Tibial nerve (tissue), 4 donors: ENCODE results near the gene NCL. TPM values are rescaled to one million over a fixed set of nuclear protein-coding genes. Genes with fewer than 3 reads are reported as not detected.
A peak's percentile ranks its signal among the peaks of the same experiment; 100 is the strongest.

Experiments
- DNase-seq, 2 donors: peaks; one replicate each; pipeline ENCODE4 v3.0.0-alpha.2; 2019; ENCODE audit warnings: low spot score in 2 of 2
- H3K27ac ChIP-seq, 4 donors: fragments of 200-600 bp; sonication (generic) in 3 of 4; one replicate each; pipeline ENCODE4 v1.5.1; 2017 to 2019; ENCODE audit warnings: mild to moderate bottlenecking in 1 of 4
- H3K27me3 ChIP-seq, 2 donors: fragments of 200-600 bp; sonication (generic) in 1 of 2; one replicate each; pipeline versions ENCODE4 v1.5.1 to v1.6.0; 2017 to 2019
- H3K36me3 ChIP-seq, 3 donors: fragments of 200-600 bp; sonication (generic); one replicate each; pipeline ENCODE4 v1.5.1; 2018 to 2019
- H3K4me1 ChIP-seq, 4 donors: fragments of 200-600 bp; sonication (generic) in 3 of 4; one replicate each; pipeline ENCODE4 v1.5.1; 2017 to 2019
- H3K4me3 ChIP-seq, 4 donors: fragments of 200-600 bp; sonication (generic) in 3 of 4; one replicate each; pipeline ENCODE4 v1.5.1; 2017 to 2019; ENCODE audit warnings: mild to moderate bottlenecking in 1 of 4, moderate library complexity in 1 of 4
- H3K9me3 ChIP-seq, 4 donors: fragments of 200-600 bp; sonication (generic) in 3 of 4; one replicate each; pipeline ENCODE4 v1.5.1; 2017 to 2019
- EP300 ChIP-seq, 2 donors: sonication (generic); formaldehyde crosslinking; IDR thresholded peaks; one replicate each; pipeline ENCODE4 v1.6.1; 2017; ENCODE audit warnings: antibody characterized with exemption in 2 of 2, mild to moderate bottlenecking in 1 of 2
- POLR2A ChIP-seq, 2 donors: fragments of 450-650 bp; IDR thresholded peaks; one replicate each; pipeline ENCODE4 v1.6.1; 2017; ENCODE audit warnings: antibody characterized with exemption in 2 of 2, mild to moderate bottlenecking in 2 of 2, moderate library complexity in 2 of 2
- WGBS, 2 donors: methylation state at CpG; one replicate each; pipeline ENCODE4 v1.1.5; 2018; 5-methylcytosine and 5-hydroxymethylcytosine counted together
- total RNA-seq, 4 donors: library from RNA; depleted of rRNA; stranded (reverse); fragments of >200 nt; gene quantifications; one replicate each; pipeline ENCODE4 v1.1.0, GENCODE V29; 2016
- TF ChIP-seq, protein P1 (sequence below), 5 experiments: fragments of 200-600 bp in 3 of 5; fragments of 450-650 bp in 2 of 5; sonication (generic) in 3 of 5; IDR thresholded peaks; one replicate each; pipeline ENCODE4 v1.5.1; 2016 to 2019; ENCODE audit warnings: antibody characterized with exemption in 5 of 5, mild to moderate bottlenecking in 3 of 5, moderate library complexity in 2 of 5

NCL gene
- total RNA-seq, 4 donors from 2014 or later: 119 to 202 (median 143) TPM

DNA sequence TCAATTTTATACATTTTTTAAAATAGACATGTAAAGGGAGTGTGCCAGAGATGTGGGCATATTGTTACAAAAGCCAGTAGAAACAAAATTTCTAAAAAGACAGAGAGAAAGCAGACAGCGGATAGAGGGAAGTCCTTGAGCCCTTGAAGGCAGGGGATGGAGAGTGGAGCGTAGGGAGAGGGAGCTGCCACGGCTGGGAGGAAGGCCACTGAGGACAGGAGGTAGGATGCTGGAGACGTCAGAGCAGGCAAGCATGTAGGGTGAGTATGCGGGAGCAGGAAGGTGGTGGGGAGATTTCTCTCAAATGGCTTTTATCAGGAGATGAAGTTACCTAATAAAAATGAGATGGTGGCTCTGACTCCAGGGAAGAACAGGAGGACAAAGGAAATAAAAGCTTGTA, 24.0 kb upstream of the NCL start:
- H3K36me3 ChIP-seq: no peaks in the 10 kb centered on the region
- H3K4me1 ChIP-seq: peaks cover 0 to 2% (median 0%) of the 10 kb centered on the region in 4 donors
- H3K27ac ChIP-seq: no peak overlapping the region
- H3K27me3 ChIP-seq: no peaks in the 10 kb centered on the region
- H3K4me3 ChIP-seq: no peak overlapping the region
- H3K9me3 ChIP-seq: no peaks in the 10 kb centered on the region
- 86 to 92% methylated on average over 5 of the region's 5 CpGs for WGBS, 2 donors
- TF ChIP-seq, protein P1, sequence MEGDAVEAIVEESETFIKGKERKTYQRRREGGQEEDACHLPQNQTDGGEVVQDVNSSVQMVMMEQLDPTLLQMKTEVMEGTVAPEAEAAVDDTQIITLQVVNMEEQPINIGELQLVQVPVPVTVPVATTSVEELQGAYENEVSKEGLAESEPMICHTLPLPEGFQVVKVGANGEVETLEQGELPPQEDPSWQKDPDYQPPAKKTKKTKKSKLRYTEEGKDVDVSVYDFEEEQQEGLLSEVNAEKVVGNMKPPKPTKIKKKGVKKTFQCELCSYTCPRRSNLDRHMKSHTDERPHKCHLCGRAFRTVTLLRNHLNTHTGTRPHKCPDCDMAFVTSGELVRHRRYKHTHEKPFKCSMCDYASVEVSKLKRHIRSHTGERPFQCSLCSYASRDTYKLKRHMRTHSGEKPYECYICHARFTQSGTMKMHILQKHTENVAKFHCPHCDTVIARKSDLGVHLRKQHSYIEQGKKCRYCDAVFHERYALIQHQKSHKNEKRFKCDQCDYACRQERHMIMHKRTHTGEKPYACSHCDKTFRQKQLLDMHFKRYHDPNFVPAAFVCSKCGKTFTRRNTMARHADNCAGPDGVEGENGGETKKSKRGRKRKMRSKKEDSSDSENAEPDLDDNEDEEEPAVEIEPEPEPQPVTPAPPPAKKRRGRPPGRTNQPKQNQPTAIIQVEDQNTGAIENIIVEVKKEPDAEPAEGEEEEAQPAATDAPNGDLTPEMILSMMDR (IDR thresholded peaks at IDR 0.05): no peak
- TF ChIP-seq POLR2A (IDR thresholded peaks at IDR 0.05) (no peak), EP300 (IDR thresholded peaks at IDR 0.05) (no peak)
- DNase-seq: no peak

DNA sequence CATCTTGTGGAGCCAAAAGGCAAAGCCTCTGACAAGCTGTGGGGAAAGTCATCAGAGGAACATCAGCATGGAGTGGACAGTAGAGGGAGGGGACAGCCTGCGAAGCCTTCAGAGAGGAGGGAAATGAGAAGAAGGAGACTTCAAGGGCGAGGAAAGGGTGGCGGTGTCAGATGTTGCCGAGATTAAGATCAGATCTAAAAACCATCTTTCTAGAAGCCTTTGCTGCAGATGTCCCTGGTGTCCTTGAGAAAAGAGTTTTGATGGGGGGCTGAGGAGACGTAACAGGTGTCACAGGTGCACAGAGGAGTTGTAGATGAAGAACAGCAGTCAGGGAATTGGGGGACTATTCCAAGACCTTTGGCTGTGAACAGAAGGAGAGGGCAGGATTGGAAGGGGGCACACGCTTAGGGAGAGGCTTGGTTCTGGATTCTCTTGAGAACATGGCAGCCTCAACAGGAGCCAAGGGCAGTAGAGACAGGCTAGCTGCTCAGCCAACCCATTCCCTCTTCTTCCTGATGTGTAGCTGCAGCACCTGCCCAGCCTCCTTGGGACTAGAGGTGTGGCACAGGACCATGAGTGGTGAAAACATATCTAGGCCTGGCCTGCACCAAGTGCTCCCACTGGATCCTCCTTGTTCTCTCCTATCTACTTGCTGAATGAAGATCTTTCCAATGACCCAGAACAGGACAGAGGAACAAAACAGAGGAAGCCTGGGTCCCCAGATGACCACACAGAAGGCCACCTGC, 22.7 kb upstream of the NCL start:
- TF ChIP-seq POLR2A (IDR thresholded peaks at IDR 0.05) (no peak), EP300 (IDR thresholded peaks at IDR 0.05) (no peak)
- TF ChIP-seq, protein P1 (IDR thresholded peaks at IDR 0.05): no peak
- H3K27ac ChIP-seq: no peak overlapping the region
- H3K4me1 ChIP-seq: peaks cover 0 to 15% (median 0%) of the 10 kb centered on the region in 4 donors
- no peak overlapping the region for H3K4me3 ChIP-seq
- no peak for DNase-seq
- 93 to 94% methylated on average over 6 of the region's 6 CpGs for WGBS, 2 donors
- no peaks in the 10 kb centered on the region for H3K36me3 ChIP-seq
- H3K9me3 ChIP-seq: no peaks in the 10 kb centered on the region
- no peaks in the 10 kb centered on the region for H3K27me3 ChIP-seq

DNA sequence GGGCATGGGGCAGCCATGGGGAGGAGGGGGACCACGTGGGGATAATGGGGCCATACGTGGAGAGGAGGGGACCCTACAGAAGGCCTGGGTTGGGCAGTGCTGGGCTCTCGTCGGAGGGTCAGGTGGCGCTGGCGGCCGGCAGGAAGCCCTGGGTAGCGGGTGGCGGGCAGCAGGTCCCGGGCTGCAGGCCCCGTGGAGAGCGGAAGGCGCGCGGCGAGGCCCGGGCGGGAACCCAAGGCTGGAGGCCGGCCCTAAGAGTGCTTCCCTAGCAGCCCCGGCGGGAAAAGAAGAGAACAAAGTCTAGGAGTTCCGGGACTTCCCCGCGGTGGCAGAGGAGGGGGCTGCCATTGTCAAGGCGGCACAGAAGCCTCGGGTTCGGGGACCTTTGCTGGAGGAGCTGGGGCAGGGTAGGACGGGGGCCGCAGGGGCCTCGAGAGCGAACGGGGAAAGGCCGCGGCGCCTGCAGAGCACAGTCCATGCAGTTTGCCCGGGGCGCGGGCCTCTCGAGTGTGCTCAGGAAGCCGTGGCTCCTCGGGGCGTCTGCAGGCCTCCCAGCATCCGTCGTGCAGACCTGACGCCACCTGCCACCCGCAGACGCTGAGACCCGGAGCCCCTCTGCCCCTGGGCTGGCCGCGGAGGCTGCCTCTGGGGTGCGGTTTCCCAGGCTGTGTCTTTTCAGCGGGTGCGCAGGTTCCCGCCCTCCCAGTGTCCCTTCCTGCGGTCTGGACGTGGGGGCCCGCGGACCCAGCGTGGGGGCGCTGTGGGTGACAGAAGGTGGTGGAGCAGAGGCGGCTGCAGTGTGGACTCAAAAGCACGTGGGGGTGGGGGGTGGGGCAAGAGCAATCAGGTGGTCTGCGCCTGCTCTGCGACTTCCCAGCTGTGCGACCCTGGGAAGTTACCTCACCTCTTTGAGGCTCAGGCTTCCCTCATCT, 19.4 kb upstream of the NCL start:
- peak overlapping the region; percentile 7 to 81 (median 51) for H3K27ac ChIP-seq
- 41 to 74% methylated on average over 47 to 59 of the region's 65 CpGs for WGBS, 2 donors
- no peaks in the 10 kb centered on the region for H3K36me3 ChIP-seq
- H3K27me3 ChIP-seq: no peaks in the 10 kb centered on the region
- TF ChIP-seq EP300 (IDR thresholded peaks at IDR 0.05): no peak
- no peak for TF ChIP-seq POLR2A (IDR thresholded peaks at IDR 0.05)
- TF ChIP-seq, protein P1 (IDR thresholded peaks at IDR 0.05): no peak
- DNase-seq: no peak
- peaks cover 0 to 15% (median 0%) of the 10 kb centered on the region in 4 donors for H3K4me1 ChIP-seq
- no peaks in the 10 kb centered on the region for H3K9me3 ChIP-seq
- peak overlapping the region; percentile 13 to 56 (median 42) for H3K4me3 ChIP-seq

DNA sequence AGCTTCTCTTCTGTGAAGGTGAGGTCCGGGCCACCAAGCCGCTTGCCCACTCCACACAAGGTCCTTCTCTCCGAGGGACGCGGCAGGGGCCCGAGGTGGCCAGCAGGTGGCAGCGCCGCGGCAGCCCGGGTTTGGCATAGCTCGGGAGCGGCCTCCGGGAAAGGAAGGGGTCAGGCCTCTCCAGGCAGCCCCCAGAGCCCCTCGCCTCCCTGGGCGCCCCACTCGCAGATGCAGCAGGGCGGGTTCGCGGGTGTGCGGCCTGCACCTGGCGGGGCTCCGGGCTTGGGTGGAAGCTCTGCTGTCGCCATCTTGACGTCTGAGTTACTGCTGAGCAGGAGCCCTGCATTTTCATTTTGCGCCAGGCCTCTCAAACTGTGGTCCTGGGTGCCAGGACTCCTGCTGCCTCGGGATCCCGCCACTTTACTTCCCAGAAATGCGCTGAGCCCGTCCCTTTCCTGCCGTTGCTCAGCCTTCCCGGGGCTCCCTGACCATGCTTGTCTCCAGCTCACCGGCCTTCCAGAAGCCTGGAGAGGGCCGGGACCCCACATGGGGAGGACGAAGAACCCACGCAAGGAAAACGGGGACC, 18.6 kb upstream of the NCL start:
- no peak for TF ChIP-seq POLR2A (IDR thresholded peaks at IDR 0.05)
- peak in 1 of 2 donors; percentile 34 for TF ChIP-seq EP300 (IDR thresholded peaks at IDR 0.05)
- TF ChIP-seq, protein P1 (IDR thresholded peaks at IDR 0.05): peak; percentile 85 to 92 (median 89)
- no peaks in the 10 kb centered on the region for H3K36me3 ChIP-seq
- DNase-seq: peak; percentile 49 to 60
- no peaks in the 10 kb centered on the region for H3K27me3 ChIP-seq
- WGBS, 2 donors: 28 to 30% methylated on average over 18 to 36 of the region's 36 CpGs
- H3K27ac ChIP-seq: peak overlapping the region; percentile 7 to 81 (median 51)
- H3K4me1 ChIP-seq: peaks cover 0 to 15% (median 0%) of the 10 kb centered on the region in 4 donors
- H3K4me3 ChIP-seq: peak overlapping the region; percentile 13 to 56 (median 42)
- no peaks in the 10 kb centered on the region for H3K9me3 ChIP-seq
